K562 (cell line): ENCODE data around the gene EGFL7. TPM values are rescaled to one million over a fixed set of nuclear protein-coding genes. Genes with fewer than 3 reads are reported as not detected.

ENCODE experiments used
- ARID3A ChIP-seq: IDR thresholded peaks from 2 replicates; pipeline ENCODE4 v1.6.1; 2012; ENCODE audit warnings: low read depth, low read length, improper control_type of control experiment, borderline replicate concordance
- ATF6 ChIP-seq: sonication (generic); formaldehyde crosslinking; IDR thresholded peaks from 2 replicates; pipeline ENCODE4 v1.4.0; 2020; ENCODE audit warnings: mild to moderate bottlenecking, missing genetic modification reagents
- CBFB ChIP-seq: sonication (generic); formaldehyde crosslinking; IDR thresholded peaks from 2 replicates; pipeline ENCODE4 v1.4.0; 2020; ENCODE audit warnings: mild to moderate bottlenecking, missing genetic modification reagents
- CBX1 ChIP-seq: sonication (generic); IDR thresholded peaks from 2 replicates; pipeline ENCODE4 v1.6.1; 2016; ENCODE audit warnings: antibody characterized with exemption, low read depth, mild to moderate bottlenecking
- CTBP1 ChIP-seq: fragments of 450-650 bp; IDR thresholded peaks from 2 replicates; pipeline ENCODE4 v1.6.1; 2016; ENCODE audit warnings: borderline replicate concordance
- E2F3 ChIP-seq: fragments of 250-450 bp; sonication (Bioruptor Pico); IDR thresholded peaks from 2 replicates; pipeline ENCODE4 v1.4.0; 2020; ENCODE audit warnings: mild to moderate bottlenecking
- HDAC3 ChIP-seq: fragments of 450-650 bp; IDR thresholded peaks from 2 replicates; pipeline ENCODE4 v1.6.1; 2018; ENCODE audit warnings: borderline replicate concordance, mild to moderate bottlenecking, moderate library complexity; ENCODE audit not compliant: partially characterized antibody
- KDM1A ChIP-seq, 2 experiments: fragments of 450-650 bp; IDR thresholded peaks; 2 replicates each; pipeline ENCODE4 v1.6.1; 2016; ENCODE audit warnings: mild to moderate bottlenecking in 2 of 2
- POLR2AphosphoS2 ChIP-seq: IDR thresholded peaks from 2 replicates; pipeline ENCODE4 v1.6.1; 2012; ENCODE audit warnings: low read length, improper control_type of control experiment
- SMARCA5 ChIP-seq: fragments of 450-650 bp; IDR thresholded peaks from 2 replicates; pipeline ENCODE4 v1.6.1; 2016
- TAF1 ChIP-seq: IDR thresholded peaks from 2 replicates; pipeline ENCODE4 v1.6.1; 2011; ENCODE audit warnings: mild to moderate bottlenecking, low read length, moderate library complexity; ENCODE audit not compliant: insufficient read depth, control insufficient read depth, severe bottlenecking; ENCODE audit errors: extremely low read depth
- XRCC3 ChIP-seq: fragments of 450-650 bp; IDR thresholded peaks from 2 replicates; pipeline ENCODE4 v1.6.1; 2017; ENCODE audit warnings: mild to moderate bottlenecking, moderate library complexity
- ZBED1 ChIP-seq: IDR thresholded peaks from 2 replicates; pipeline ENCODE4 v1.6.1; 2014
- ZNF740 ChIP-seq, 3 experiments: fragments of 200-800 bp in 1 of 3; sonication (Bioruptor generic) in 1 of 3; sonication (generic) in 1 of 3; formaldehyde crosslinking in 1 of 3; IDR thresholded peaks; 2 replicates each; pipeline versions ENCODE4 v1.6.1 to v1.8.0; 2016 to 2022; ENCODE audit warnings: mild to moderate bottlenecking in 2 of 3, missing compliant biosample characterization in 2 of 3, missing genetic modification characterization in 2 of 3, missing genetic modification reagents in 1 of 3
- ZNF778 ChIP-seq: fragments of 450-650 bp; formaldehyde crosslinking; IDR thresholded peaks from 2 replicates; pipeline ENCODE4 v1.4.0; 2020; ENCODE audit warnings: mild to moderate bottlenecking, moderate library complexity
- ZNF780A ChIP-seq: fragments of 250-450 bp; sonication (Bioruptor Pico); IDR thresholded peaks from 2 replicates; pipeline ENCODE4 v1.5.0; 2021; ENCODE audit warnings: mild to moderate bottlenecking
- polyA plus RNA-seq, 8 experiments: library from polyadenylated mRNA; depleted of rRNA in 4 of 8; stranded (reverse) in 5 of 8; unstranded in 3 of 8; fragments of >200 nt; fragmentation: Nextera tagmentation in 2 of 8; fragmentation: Illumina TruSeq in 1 of 8; extraction: Ambion mirVana in 2 of 8; extraction: Trizol in 1 of 8; gene quantifications; 2 replicates each; pipeline versions ENCODE4 v1.2.1 to v1.2.3, GENCODE V29; 2011 to 2014; ENCODE audit warnings: inconsistent platforms in 1 of 8, missing spikeins in 1 of 8
- total RNA-seq, 7 experiments: library from RNA; depleted of rRNA in 6 of 7; stranded (reverse); fragments of >200 nt in 6 of 7; fragmentation: Illumina TruSeq in 2 of 7; extraction: Trizol in 2 of 7; gene quantifications; 2 replicates each; pipeline versions ENCODE4 v1.2.1 to v1.2.3, GENCODE V29; 2011 to 2021; ENCODE audit warnings: low replicate concordance in 1 of 7
- TF ChIP-seq, protein P1 (sequence below), 2 experiments: fragments of 450-650 bp in 1 of 2; sonication (generic) in 1 of 2; formaldehyde crosslinking in 1 of 2; IDR thresholded peaks in 1 of 2; conservative IDR thresholded peaks in 1 of 2; 2 replicates each; pipeline versions ENCODE4 v1.6.1 to v1.8.1; 2016 to 2023; ENCODE audit warnings: mild to moderate bottlenecking in 2 of 2, moderate library complexity in 2 of 2, inconsistent platforms in 1 of 2, missing genetic modification reagents in 1 of 2
- TF ChIP-seq, protein P2 (sequence below): fragments of 250-450 bp; sonication (Bioruptor Pico); IDR thresholded peaks from 2 replicates; pipeline ENCODE4 v1.4.0; 2020; ENCODE audit warnings: mild to moderate bottlenecking, moderate library complexity, borderline replicate concordance

The EGFL7 gene
- total and polyA plus RNA-seq, 9 of the 15 experiments (the other 6 are each of a cell fraction or from before 2014, with no cell fraction given): 1.5 to 286 (median 55.5) TPM

DNA sequence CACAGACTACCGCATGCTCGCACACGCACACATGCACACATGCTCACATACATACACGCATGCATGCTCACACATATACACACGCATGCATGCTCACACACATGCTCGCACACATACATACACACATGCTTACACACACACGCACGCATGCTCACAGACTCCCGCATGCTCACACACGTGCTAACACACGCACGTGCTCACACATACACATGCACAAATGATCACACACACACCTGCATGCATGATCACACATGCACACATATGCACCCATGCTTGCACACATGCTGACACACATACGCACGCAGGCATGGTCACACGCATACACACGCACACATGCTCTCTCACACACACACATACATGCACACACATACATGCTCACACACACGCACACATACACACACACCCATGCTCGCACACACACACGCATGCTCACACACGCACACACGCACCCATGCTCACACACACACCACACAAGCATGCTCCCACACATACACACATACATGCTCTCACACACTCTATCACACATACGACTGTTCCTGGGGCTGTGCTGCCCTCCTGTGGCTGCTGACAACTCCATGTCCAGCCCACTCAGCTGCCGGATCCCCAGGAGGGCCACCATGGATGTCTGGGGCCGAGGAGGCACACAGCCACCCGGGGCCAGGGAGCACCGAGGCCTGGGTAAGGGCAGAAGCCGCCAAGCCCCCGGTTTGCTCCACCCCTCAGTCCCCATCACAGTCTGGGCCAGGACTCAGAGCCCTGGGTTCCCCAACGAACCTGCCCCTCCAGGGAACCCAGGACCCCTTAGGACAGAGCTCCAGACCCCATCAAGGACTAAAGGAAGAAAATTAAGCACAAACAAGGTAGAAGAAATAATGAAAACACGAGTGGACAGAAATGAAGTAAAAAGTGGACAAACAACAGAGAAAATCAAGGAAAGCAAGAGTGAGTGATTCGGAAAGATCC, 31.4 kb upstream of the EGFL7 start (continued):
- TF ChIP-seq ARID3A (no peak), TAF1 (no peak), ATF6 (CRISPR knock-in tag) (no peak), SMARCA5 (peak; percentile 91), ZNF780A (CRISPR knock-in tag) (no peak), POLR2AphosphoS2 (no peak), ZNF778 (CRISPR knock-in tag) (no peak), CBFB (CRISPR knock-in tag) (peak; percentile 90), XRCC3 (no peak), KDM1A (IDR thresholded peaks at IDR 0.05) (no peak), HDAC3 (no peak), ZBED1 (no peak), CTBP1 (no peak; the same call in 1 of the 2 replicates), ZNF740 (CRISPR knock-in tag; IDR thresholded peaks at IDR 0.05) (no peak), ZNF740 (tag; IDR thresholded peaks at IDR 0.05) (no peak), CBX1 (no peak), E2F3 (CRISPR knock-in tag) (no peak)
- TF ChIP-seq, protein P1, sequence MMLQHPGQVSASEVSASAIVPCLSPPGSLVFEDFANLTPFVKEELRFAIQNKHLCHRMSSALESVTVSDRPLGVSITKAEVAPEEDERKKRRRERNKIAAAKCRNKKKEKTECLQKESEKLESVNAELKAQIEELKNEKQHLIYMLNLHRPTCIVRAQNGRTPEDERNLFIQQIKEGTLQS (IDR thresholded peaks at IDR 0.05): no peak
- TF ChIP-seq, protein P1 (CRISPR knock-in tag; conservative IDR thresholded peaks at IDR 0.05): no peak
- TF ChIP-seq, protein P2, sequence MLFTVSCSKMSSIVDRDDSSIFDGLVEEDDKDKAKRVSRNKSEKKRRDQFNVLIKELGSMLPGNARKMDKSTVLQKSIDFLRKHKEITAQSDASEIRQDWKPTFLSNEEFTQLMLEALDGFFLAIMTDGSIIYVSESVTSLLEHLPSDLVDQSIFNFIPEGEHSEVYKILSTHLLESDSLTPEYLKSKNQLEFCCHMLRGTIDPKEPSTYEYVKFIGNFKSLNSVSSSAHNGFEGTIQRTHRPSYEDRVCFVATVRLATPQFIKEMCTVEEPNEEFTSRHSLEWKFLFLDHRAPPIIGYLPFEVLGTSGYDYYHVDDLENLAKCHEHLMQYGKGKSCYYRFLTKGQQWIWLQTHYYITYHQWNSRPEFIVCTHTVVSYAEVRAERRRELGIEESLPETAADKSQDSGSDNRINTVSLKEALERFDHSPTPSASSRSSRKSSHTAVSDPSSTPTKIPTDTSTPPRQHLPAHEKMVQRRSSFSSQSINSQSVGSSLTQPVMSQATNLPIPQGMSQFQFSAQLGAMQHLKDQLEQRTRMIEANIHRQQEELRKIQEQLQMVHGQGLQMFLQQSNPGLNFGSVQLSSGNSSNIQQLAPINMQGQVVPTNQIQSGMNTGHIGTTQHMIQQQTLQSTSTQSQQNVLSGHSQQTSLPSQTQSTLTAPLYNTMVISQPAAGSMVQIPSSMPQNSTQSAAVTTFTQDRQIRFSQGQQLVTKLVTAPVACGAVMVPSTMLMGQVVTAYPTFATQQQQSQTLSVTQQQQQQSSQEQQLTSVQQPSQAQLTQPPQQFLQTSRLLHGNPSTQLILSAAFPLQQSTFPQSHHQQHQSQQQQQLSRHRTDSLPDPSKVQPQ: no peak
